Uterus (tissue), 4 donors: Measurements from ENCODE around the gene PTPRN2. TPM values are rescaled to one million over a fixed set of nuclear protein-coding genes. Genes with fewer than 3 reads are reported as not detected.

Source experiments
- DNase-seq, 2 donors: peaks; one replicate each; pipeline ENCODE4 v3.0.0-alpha.2; 2019 to 2020
- H3K27ac ChIP-seq, 2 donors: fragments of 200-600 bp; sonication (generic); 1 replicate in 1 of 2; 2 replicates in 1 of 2; pipeline ENCODE4 v1.5.1; 2016 to 2018
- H3K27me3 ChIP-seq, 2 donors: fragments of 200-600 bp; sonication (generic); one replicate each; pipeline ENCODE4 v1.5.1; 2018 to 2019; ENCODE audit warnings: control low read depth in 1 of 2
- H3K36me3 ChIP-seq, 2 donors: fragments of 200-600 bp; sonication (generic); one replicate each; pipeline ENCODE4 v1.5.1; 2019; ENCODE audit warnings: control low read depth in 1 of 2
- H3K4me1 ChIP-seq, 2 donors: fragments of 200-600 bp; sonication (generic); one replicate each; pipeline ENCODE4 v1.5.1; 2018 to 2019; ENCODE audit warnings: control low read depth in 1 of 2
- H3K4me3 ChIP-seq, 2 donors: fragments of 200-600 bp; sonication (generic); 1 replicate in 1 of 2; 2 replicates in 1 of 2; pipeline ENCODE4 v1.5.1; 2018 to 2019; ENCODE audit warnings: mild to moderate bottlenecking in 1 of 2
- H3K9me3 ChIP-seq, 2 donors: fragments of 200-600 bp; sonication (generic); one replicate each; pipeline ENCODE4 v1.5.1; 2019; ENCODE audit warnings: control low read depth in 1 of 2
- CTCF ChIP-seq, 4 experiments: fragments of 200-600 bp in 2 of 4; fragments of 450-650 bp in 2 of 4; sonication (generic) in 2 of 4; IDR thresholded peaks; one replicate each; pipeline ENCODE4 v1.5.1; 2016 to 2019; ENCODE audit warnings: antibody characterized with exemption in 4 of 4, mild to moderate bottlenecking in 2 of 4, moderate library complexity in 1 of 4
- POLR2A ChIP-seq, 2 donors: fragments of 450-650 bp; IDR thresholded peaks; one replicate each; pipeline ENCODE4 v1.6.1; 2016; ENCODE audit warnings: antibody characterized with exemption in 2 of 2, mild to moderate bottlenecking in 1 of 2, moderate library complexity in 1 of 2
- intact Hi-C: fragments of 100-400 bp; cut with DNase I; formaldehyde crosslinking; loops from one replicate; pipeline ENCODE4 v1.15.1; 2023; ENCODE audit warnings: low total_unique reads
- total RNA-seq, 4 donors: library from RNA; depleted of rRNA in 3 of 4; stranded (reverse); fragments of >200 nt in 3 of 4; gene quantifications; one replicate each; pipeline versions ENCODE4 v1.1.0 to v1.2.4, GENCODE V29; 2014 to 2023
- donor health status: DM: yes; HTN: yes; CAD: no.

The PTPRN2 gene
- total RNA-seq, 4 donors from 2014 or later = 1.2 to 5.2 (median 2.3) TPM

- H3K36me3 ChIP-seq = no peaks in the 10 kb centered on the region
- intact Hi-C loops = no loop called here
- TF ChIP-seq CTCF (IDR thresholded peaks at IDR 0.05) (no peak), POLR2A (IDR thresholded peaks at IDR 0.05) (no peak)
- H3K4me1 ChIP-seq = no peaks in the 10 kb centered on the region
- no peak for DNase-seq
- H3K9me3 ChIP-seq = no peaks in the 10 kb centered on the region
- no peak overlapping the region for H3K4me3 ChIP-seq
- no peaks in the 10 kb centered on the region for H3K27me3 ChIP-seq
- H3K27ac ChIP-seq = no peak overlapping the region
Measured at GRCh38 chr7:158374146-158374545, 213.5 kb downstream of the PTPRN2 start.

- Histone ChIP-seq H3K36me3 (no peaks in the 10 kb centered on the region), H3K27me3 (no peaks in the 10 kb centered on the region), H3K27ac (no peak overlapping the region), H3K4me3 (no peak overlapping the region), H3K4me1 (no peaks in the 10 kb centered on the region), H3K9me3 (no peaks in the 10 kb centered on the region)
- TF ChIP-seq CTCF (IDR thresholded peaks at IDR 0.05) = no peak
- no peak for TF ChIP-seq POLR2A (IDR thresholded peaks at IDR 0.05)
- intact Hi-C loops = no loop called here
- DNase-seq = no peak
Measured at GRCh38 chr7:158373476-158374133, 214.0 kb downstream of the PTPRN2 start.

- Histone ChIP-seq H3K27ac (no peak overlapping the region), H3K9me3 (no peaks in the 10 kb centered on the region), H3K4me3 (no peak overlapping the region), H3K36me3 (no peaks in the 10 kb centered on the region), H3K4me1 (no peaks in the 10 kb centered on the region), H3K27me3 (no peaks in the 10 kb centered on the region)
- no peak for TF ChIP-seq POLR2A (IDR thresholded peaks at IDR 0.05)
- TF ChIP-seq CTCF (IDR thresholded peaks at IDR 0.05) = no peak
- no peak for DNase-seq
- intact Hi-C loops = no loop called here
Measured at GRCh38 chr7:158372400-158373342, 215.0 kb downstream of the PTPRN2 start.

- Histone ChIP-seq H3K4me3 (no peak overlapping the region), H3K9me3 (no peaks in the 10 kb centered on the region), H3K27me3 (no peaks in the 10 kb centered on the region), H3K36me3 (no peaks in the 10 kb centered on the region), H3K27ac (no peak overlapping the region), H3K4me1 (no peaks in the 10 kb centered on the region)
- intact Hi-C loops = no loop called here
- TF ChIP-seq CTCF (IDR thresholded peaks at IDR 0.05) (no peak), POLR2A (IDR thresholded peaks at IDR 0.05) (no peak)
- DNase-seq = no peak
Measured at GRCh38 chr7:158371856-158372255, 215.8 kb downstream of the PTPRN2 start.

GRCh38 chr7:158369866-158370265, 217.8 kb downstream of the PTPRN2 start:
- no peak for TF ChIP-seq POLR2A (IDR thresholded peaks at IDR 0.05)
- intact Hi-C loops = no loop called here
- no peak overlapping the region for H3K27ac ChIP-seq
- H3K4me3 ChIP-seq = no peak overlapping the region
- no peaks in the 10 kb centered on the region for H3K9me3 ChIP-seq
- H3K36me3 ChIP-seq = no peaks in the 10 kb centered on the region
- no peak for DNase-seq
- no peaks in the 10 kb centered on the region for H3K27me3 ChIP-seq
- H3K4me1 ChIP-seq = no peaks in the 10 kb centered on the region
